ENCODE results near the gene RETREG1. TPM values are rescaled to one million over a fixed set of nuclear protein-coding genes. Genes with fewer than 3 reads are reported as not detected.

The RETREG1 gene
- total and polyA plus RNA-seq, 2 donors (not counting 3 experiments of a cell fraction or from before 2014, with no cell fraction given): 0.46 TPM; not detected in 1

DNA sequence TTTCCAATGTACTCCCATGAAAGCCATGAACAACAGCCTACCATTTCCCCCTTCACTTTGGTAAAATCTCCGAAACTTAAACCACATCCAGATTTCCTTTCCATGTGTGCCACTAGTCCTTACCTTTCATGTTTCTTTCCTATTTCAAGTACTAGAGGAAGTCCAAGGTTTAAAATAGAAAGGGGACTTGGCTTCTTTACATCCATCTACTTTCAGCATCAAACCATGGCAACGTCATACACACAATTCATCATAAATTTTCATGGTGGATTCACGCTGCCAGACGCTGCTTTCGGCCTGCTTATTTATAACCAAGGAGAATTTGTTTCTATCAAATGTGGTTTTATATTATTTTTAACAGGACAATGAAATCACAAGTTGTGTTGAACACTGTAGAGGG is 92.5 kb downstream of the RETREG1 start:
- TF ChIP-seq FOS (IDR thresholded peaks at IDR 0.05; ENCODE audit: borderline replicate concordance, insufficient read depth, low read length) (no peak), MYC (IDR thresholded peaks at IDR 0.05; ENCODE audit: low read depth, low read length) (no peak), POLR2AphosphoS5 (IDR thresholded peaks at IDR 0.05; ENCODE audit: insufficient read depth, low read depth, low read length) (no peak), EZH2 (IDR thresholded peaks at IDR 0.05; ENCODE audit: borderline replicate concordance, low read depth, low read length, severe bottlenecking) (no peak), POLR2A (IDR thresholded peaks at IDR 0.05; ENCODE audit: low read depth, low read length) (no peak), GATA2 (IDR thresholded peaks at IDR 0.05; ENCODE audit: insufficient read depth, insufficient read length, low read depth, low read length) (no peak), JUN (IDR thresholded peaks at IDR 0.05; ENCODE audit: borderline replicate concordance, insufficient read depth, insufficient read length, low read depth) (no peak)
- TF ChIP-seq, protein P1, sequence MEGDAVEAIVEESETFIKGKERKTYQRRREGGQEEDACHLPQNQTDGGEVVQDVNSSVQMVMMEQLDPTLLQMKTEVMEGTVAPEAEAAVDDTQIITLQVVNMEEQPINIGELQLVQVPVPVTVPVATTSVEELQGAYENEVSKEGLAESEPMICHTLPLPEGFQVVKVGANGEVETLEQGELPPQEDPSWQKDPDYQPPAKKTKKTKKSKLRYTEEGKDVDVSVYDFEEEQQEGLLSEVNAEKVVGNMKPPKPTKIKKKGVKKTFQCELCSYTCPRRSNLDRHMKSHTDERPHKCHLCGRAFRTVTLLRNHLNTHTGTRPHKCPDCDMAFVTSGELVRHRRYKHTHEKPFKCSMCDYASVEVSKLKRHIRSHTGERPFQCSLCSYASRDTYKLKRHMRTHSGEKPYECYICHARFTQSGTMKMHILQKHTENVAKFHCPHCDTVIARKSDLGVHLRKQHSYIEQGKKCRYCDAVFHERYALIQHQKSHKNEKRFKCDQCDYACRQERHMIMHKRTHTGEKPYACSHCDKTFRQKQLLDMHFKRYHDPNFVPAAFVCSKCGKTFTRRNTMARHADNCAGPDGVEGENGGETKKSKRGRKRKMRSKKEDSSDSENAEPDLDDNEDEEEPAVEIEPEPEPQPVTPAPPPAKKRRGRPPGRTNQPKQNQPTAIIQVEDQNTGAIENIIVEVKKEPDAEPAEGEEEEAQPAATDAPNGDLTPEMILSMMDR (IDR thresholded peaks at IDR 0.05; ENCODE audit: extremely low read depth in 1 of 2, insufficient read depth in 1 of 2, low read depth in 1 of 2, low read length in 2 of 2): no peak
- TF ChIP-seq, protein P2, sequence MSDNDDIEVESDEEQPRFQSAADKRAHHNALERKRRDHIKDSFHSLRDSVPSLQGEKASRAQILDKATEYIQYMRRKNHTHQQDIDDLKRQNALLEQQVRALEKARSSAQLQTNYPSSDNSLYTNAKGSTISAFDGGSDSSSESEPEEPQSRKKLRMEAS (IDR thresholded peaks at IDR 0.05; ENCODE audit: insufficient read depth, insufficient read length): no peak
- intact Hi-C loops (cut with micrococcal nuclease) (no loop called here), dilution Hi-C loops (cut with MboI; ENCODE audit: extremely low pct_ligation_motif_present, low sequenced_read_pairs) (no loop called here)
- H3K9ac ChIP-seq (replicated peaks; ENCODE audit: extremely low read depth, insufficient read depth, low read length): no peak overlapping the region
- no peak for DNase-seq (ENCODE audit: low read depth, low spot score)
- POLR2A ChIA-PET: no interaction called here
- no peak overlapping the region for H3K4me2 ChIP-seq (ENCODE audit: insufficient read depth, low read length)
- BruUV-seq (replicated peaks): no TSS peak
- H3K4me1 ChIP-seq (ENCODE audit: control insufficient read depth, extremely low read depth, insufficient read depth, low read length): no peaks in the 10 kb centered on the region
- no peak overlapping the region for H3K27ac ChIP-seq (ENCODE audit: insufficient read depth, low read depth, low read length)
- no peaks in the 10 kb centered on the region for H3K36me3 ChIP-seq (ENCODE audit: control insufficient read depth in 2 of 2, extremely low read depth in 1 of 2, insufficient read depth in 2 of 2, low read length in 2 of 2)
- H3K9me1 ChIP-seq (replicated peaks; ENCODE audit: control insufficient read depth, extremely low read depth, insufficient read depth, low read length): no peaks in the 10 kb centered on the region
- no peaks in the 10 kb centered on the region for H4K20me1 ChIP-seq (replicated peaks; ENCODE audit: control insufficient read depth, extremely low read depth, insufficient read depth, low read length)
- CTCF ChIA-PET: no interaction called here
- FAIRE-seq: no peak
- H3K79me2 ChIP-seq (ENCODE audit: control insufficient read depth, insufficient read depth, low read length): no peaks in the 10 kb centered on the region
- peaks cover 0 to 4% of the 10 kb centered on the region in 2 experiments for H3K27me3 ChIP-seq (ENCODE audit: control insufficient read depth in 2 of 2, insufficient read depth in 2 of 2, low read length in 2 of 2)
- no peak overlapping the region for H3K4me3 ChIP-seq (replicated peaks in 1 of 3; ENCODE audit: insufficient read depth in 1 of 3, low read depth in 1 of 3, low read length in 3 of 3)
- no peaks in the 10 kb centered on the region for H3K9me3 ChIP-seq (replicated peaks; ENCODE audit: control insufficient read depth, insufficient read depth, low read length)
- no peak overlapping the region for H2AFZ ChIP-seq (ENCODE audit: low read depth, low read length)
